Neural crest cell (in vitro differentiated cells): ENCODE data around the gene PSMA1. TPM values are rescaled to one million over a fixed set of nuclear protein-coding genes. Genes with fewer than 3 reads are reported as not detected.

ENCODE experiments used
- DNase-seq: peaks from one replicate; pipeline ENCODE4 v3.0.0; 2021; ENCODE audit warnings: low read depth, mixed read lengths, low spot score
- H3K27ac Mint-ChIP-seq: one replicate; pipeline ENCODE4 v1.8.0; 2021; ENCODE audit warnings: mild to moderate bottlenecking, mixed read lengths; ENCODE audit not compliant: unreplicated experiment
- H3K27me3 Mint-ChIP-seq: 2 replicates; pipeline ENCODE4 v1.8.0; 2021; ENCODE audit warnings: low read depth, mild to moderate bottlenecking, mixed read lengths
- H3K36me3 Mint-ChIP-seq: 2 replicates; pipeline ENCODE4 v1.8.0; 2021; ENCODE audit warnings: low read depth, mild to moderate bottlenecking, mixed read lengths
- H3K4me1 Mint-ChIP-seq: 2 replicates; pipeline ENCODE4 v1.8.0; 2021; ENCODE audit warnings: mixed read lengths
- H3K4me3 Mint-ChIP-seq: one replicate; pipeline ENCODE4 v1.8.0; 2021; ENCODE audit warnings: mild to moderate bottlenecking, mixed read lengths
- H3K9me3 Mint-ChIP-seq: 2 replicates; pipeline ENCODE4 v1.8.0; 2021; ENCODE audit warnings: mixed read lengths
- total RNA-seq: library from RNA; stranded (reverse); gene quantifications from 2 replicates; pipeline ENCODE4 v1.2.1, GENCODE V29; 2021
- TF ChIP-seq, protein P1 (sequence below): fragments of 200-600 bp; sonication (generic); conservative IDR thresholded peaks from 2 replicates; pipeline ENCODE4 v1.5.0; 2021; ENCODE audit warnings: antibody characterized with exemption, mild to moderate bottlenecking

PSMA1 gene
- total RNA-seq, 1 donor from 2014 or later = 172 TPM

DNA sequence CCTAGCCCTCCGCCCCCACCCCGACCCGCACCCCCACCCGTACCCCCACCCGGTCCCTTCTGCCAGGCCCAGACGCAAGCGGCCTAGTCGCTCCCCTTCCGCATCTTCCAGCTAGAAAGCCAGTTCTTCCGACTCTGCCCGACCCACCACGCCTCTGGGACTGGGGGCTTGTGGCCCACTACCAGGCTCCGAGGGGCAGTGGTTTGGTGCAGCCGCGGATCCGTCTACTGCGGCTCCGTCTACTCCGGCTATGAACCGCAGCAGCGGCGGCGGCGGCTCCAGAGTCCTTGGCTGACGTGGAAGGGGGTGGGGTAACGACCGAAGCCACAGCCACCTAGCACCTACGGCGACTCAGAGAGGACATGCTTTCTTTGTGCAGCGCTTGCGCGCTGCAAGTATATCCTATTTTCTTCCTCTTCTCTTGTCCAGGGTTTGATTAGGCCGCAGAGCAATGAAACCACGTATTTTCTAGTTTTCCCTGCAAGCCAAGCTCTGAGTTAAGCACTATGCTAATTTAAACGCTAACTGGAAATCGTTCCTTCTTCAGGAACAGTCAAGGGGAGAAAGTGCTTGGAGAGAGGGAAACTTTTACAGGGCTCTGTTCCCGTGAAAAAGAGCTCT is 20.5 kb downstream of the PSMA1 start, which contains the start of gene COPB1:
COPB1 (minus strand) TSS at position 252 of the 621 bp plus-strand sequence. CDS start 883 bp downstream, outside the sequence.
- no peaks in the 10 kb centered on the region for H3K27me3 Mint-ChIP-seq
- peaks cover 24% of the 10 kb centered on the region for H3K36me3 Mint-ChIP-seq
- peaks cover 36% of the 10 kb centered on the region for H3K4me1 Mint-ChIP-seq
- DNase-seq = peak; percentile 79
- TF ChIP-seq, protein P1, sequence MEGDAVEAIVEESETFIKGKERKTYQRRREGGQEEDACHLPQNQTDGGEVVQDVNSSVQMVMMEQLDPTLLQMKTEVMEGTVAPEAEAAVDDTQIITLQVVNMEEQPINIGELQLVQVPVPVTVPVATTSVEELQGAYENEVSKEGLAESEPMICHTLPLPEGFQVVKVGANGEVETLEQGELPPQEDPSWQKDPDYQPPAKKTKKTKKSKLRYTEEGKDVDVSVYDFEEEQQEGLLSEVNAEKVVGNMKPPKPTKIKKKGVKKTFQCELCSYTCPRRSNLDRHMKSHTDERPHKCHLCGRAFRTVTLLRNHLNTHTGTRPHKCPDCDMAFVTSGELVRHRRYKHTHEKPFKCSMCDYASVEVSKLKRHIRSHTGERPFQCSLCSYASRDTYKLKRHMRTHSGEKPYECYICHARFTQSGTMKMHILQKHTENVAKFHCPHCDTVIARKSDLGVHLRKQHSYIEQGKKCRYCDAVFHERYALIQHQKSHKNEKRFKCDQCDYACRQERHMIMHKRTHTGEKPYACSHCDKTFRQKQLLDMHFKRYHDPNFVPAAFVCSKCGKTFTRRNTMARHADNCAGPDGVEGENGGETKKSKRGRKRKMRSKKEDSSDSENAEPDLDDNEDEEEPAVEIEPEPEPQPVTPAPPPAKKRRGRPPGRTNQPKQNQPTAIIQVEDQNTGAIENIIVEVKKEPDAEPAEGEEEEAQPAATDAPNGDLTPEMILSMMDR = no peak
- H3K27ac Mint-ChIP-seq = peak within 1 kb of the TSS; percentile 98
- H3K9me3 Mint-ChIP-seq = peaks cover 2% of the 10 kb centered on the region
- peak within 1 kb of the TSS; percentile 99 for H3K4me3 Mint-ChIP-seq

GRCh38 chr11:14499178-14499559 is 21.0 kb downstream of the PSMA1 start:
- H3K4me1 Mint-ChIP-seq = peaks cover 36% of the 10 kb centered on the region
- H3K27ac Mint-ChIP-seq = peak overlapping the region; percentile 82
- TF ChIP-seq, protein P1 = no peak
- H3K27me3 Mint-ChIP-seq = no peaks in the 10 kb centered on the region
- H3K36me3 Mint-ChIP-seq = peaks cover 24% of the 10 kb centered on the region
- H3K4me3 Mint-ChIP-seq = peak overlapping the region; percentile 99
- DNase-seq = peak; percentile 29
- H3K9me3 Mint-ChIP-seq = peaks cover 2% of the 10 kb centered on the region

DNA sequence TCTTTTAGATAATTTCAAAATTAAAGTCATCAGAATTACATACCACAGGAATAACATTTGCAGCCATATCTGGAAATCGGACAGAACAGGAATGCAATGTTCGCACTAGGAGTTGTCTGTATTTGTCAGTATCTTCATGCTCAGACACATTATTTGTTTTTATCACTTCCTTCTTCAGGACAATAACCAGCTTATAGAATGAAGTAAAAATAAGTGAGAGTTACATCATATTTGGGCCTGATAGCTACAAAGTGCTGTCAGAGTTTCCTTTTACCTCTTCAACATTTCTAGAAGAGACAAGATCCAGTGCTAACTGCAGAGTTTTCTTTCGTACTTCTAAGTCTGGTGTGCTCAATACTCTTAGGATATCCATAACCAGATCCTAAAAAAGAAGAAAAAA is 39.5 kb downstream of the PSMA1 start:
- H3K36me3 Mint-ChIP-seq = peaks cover 6% of the 10 kb centered on the region
- H3K9me3 Mint-ChIP-seq = no peaks in the 10 kb centered on the region
- H3K4me1 Mint-ChIP-seq = no peaks in the 10 kb centered on the region
- no peak overlapping the region for H3K4me3 Mint-ChIP-seq
- no peak overlapping the region for H3K27ac Mint-ChIP-seq
- TF ChIP-seq, protein P1 = no peak
- DNase-seq = no peak
- no peaks in the 10 kb centered on the region for H3K27me3 Mint-ChIP-seq

DNA sequence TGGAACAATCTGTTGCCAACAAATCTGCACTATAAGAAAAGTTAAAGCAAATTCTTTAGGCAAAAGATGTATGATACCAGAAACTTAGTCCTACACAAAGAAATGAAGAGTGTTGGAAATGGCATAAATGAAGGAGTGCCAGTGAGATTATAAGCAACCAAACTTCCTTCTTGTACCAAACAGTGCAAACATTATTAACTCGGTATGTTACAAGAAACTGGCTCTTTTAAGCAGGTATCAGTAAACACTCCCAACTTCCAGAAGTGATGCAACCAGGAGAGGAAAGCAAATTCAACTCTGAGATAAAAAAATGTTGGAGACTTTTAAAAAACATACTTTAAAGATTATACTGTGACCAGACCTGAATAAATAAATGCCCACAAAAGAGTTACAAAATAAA is 49.1 kb downstream of the PSMA1 start:
- TF ChIP-seq, protein P1 = no peak
- Mint-ChIP-seq H3K36me3 (peaks cover 13% of the 10 kb centered on the region), H3K4me1 (no peaks in the 10 kb centered on the region), H3K27me3 (no peaks in the 10 kb centered on the region), H3K27ac (no peak overlapping the region), H3K4me3 (no peak overlapping the region), H3K9me3 (no peaks in the 10 kb centered on the region)
- DNase-seq = no peak

DNA sequence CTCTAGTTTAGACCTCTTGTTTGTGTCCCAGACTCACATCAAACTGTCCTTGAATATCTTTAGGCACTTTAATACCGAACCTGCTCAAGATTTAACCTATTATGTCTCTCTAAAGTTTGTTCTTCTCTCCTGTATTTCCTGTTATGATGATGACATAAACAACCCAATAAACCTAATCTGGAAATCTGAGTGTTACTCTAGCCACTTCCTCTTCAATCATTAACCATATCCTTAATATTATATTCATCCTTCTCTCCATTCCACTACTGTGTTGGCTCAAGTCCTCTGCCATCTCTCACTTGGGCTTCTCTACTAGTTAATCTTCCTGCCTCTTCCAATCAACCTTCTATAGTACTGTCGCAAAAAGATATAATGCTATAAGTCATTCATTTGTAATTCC is 56.6 kb downstream of the PSMA1 start:
- H3K27ac Mint-ChIP-seq = no peak overlapping the region

More for the DNA sequence above, 56.6 kb downstream of the PSMA1 start:
- TF ChIP-seq, protein P1 = no peak
- no peak for DNase-seq
- Mint-ChIP-seq H3K36me3 (peaks cover 5% of the 10 kb centered on the region), H3K4me3 (no peak overlapping the region), H3K27me3 (no peaks in the 10 kb centered on the region), H3K4me1 (no peaks in the 10 kb centered on the region), H3K9me3 (no peaks in the 10 kb centered on the region)
